Measurements from ENCODE around the gene ASTN2. TPM values are rescaled to one million over a fixed set of nuclear protein-coding genes. Genes with fewer than 3 reads are reported as not detected.
"Not testable (repeated sequence)": the region's sequence is repeated elsewhere in the genome, so short reads cannot be mapped to it uniquely, and the experiment has no call there.

The ASTN2 gene
- total RNA-seq, 2 donors from 2014 or later = 3.7 to 4.8 TPM

DNA sequence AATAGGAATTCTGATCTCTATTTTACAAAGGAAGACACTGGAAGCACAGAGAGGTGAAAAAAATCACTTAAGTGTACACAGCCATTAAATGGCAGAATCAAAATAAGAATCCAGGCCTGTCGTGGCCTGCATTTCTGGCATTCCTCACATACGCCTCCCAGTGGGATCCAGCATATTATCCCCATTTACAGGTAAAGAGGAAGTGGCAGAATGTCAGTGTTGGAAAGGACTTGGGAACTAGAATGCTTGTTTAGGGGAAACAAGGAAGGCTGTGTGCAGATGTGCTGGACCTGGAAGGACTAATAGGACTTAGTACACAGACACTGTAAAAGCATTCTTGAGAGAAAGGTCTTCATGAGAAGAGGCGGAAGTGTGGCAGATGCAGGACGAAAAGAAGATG is 486.0 kb downstream of the ASTN2 start:
- DNase-seq (no peak), ATAC-seq (no peak)
- Mint-ChIP-seq H3K27ac (no peak overlapping the region), H3K4me1 (no peaks in the 10 kb centered on the region), H3K36me3 (ENCODE audit: low read depth) (no peaks in the 10 kb centered on the region), H3K4me3 (no peak overlapping the region), H3K27me3 (no peaks in the 10 kb centered on the region)
- no peaks in the 10 kb centered on the region for H3K9me3 ChIP-seq (ENCODE audit: control insufficient read depth, low read length, poor library complexity, severe bottlenecking)

- H3K4me1 Mint-ChIP-seq = no peaks in the 10 kb centered on the region
- H3K36me3 Mint-ChIP-seq (ENCODE audit: low read depth) = no peaks in the 10 kb centered on the region
- no peak overlapping the region for H3K4me3 Mint-ChIP-seq
- DNase-seq = no peak
- no peaks in the 10 kb centered on the region for H3K9me3 ChIP-seq (ENCODE audit: control insufficient read depth, low read length, poor library complexity, severe bottlenecking)
- no peak for ATAC-seq
- H3K27ac Mint-ChIP-seq = no peak overlapping the region
- H3K27me3 Mint-ChIP-seq = no peaks in the 10 kb centered on the region
Measured at GRCh38 chr9:116928289-116928688, 486.6 kb downstream of the ASTN2 start.

GRCh38 chr9:116927726-116928125 is 487.1 kb downstream of the ASTN2 start:
- DNase-seq (no peak), ATAC-seq (no peak)
- Mint-ChIP-seq H3K4me3 (no peak overlapping the region), H3K4me1 (no peaks in the 10 kb centered on the region), H3K36me3 (ENCODE audit: low read depth) (no peaks in the 10 kb centered on the region), H3K27me3 (no peaks in the 10 kb centered on the region), H3K27ac (no peak overlapping the region)
- H3K9me3 ChIP-seq (ENCODE audit: control insufficient read depth, low read length, poor library complexity, severe bottlenecking) = no peaks in the 10 kb centered on the region

DNA sequence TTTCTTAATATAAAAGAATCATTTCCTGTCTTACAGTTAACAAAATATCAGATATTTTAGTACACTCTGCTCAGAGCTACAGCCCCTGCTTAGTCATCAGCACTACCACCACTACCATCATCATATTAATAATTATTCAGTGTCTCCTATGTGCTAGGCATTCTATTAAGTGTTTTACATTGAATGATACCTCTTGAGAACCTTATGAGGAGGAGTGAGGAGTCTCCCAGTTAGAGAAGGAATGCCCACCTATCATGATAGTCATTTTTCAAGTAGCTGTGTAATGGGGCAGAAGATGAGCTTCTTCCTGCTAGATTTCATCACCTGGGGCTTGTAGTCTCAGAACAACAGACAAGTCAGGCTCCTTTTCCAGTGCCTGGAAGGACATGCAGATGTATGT is 489.7 kb downstream of the ASTN2 start:
- Mint-ChIP-seq H3K4me3 (no peak overlapping the region), H3K27me3 (no peaks in the 10 kb centered on the region), H3K36me3 (ENCODE audit: low read depth) (no peaks in the 10 kb centered on the region), H3K27ac (no peak overlapping the region), H3K4me1 (no peaks in the 10 kb centered on the region)
- DNase-seq (no peak), ATAC-seq (no peak)
- no peaks in the 10 kb centered on the region for H3K9me3 ChIP-seq (ENCODE audit: control insufficient read depth, low read length, poor library complexity, severe bottlenecking)

GRCh38 chr9:116924462-116925110 is 490.3 kb downstream of the ASTN2 start:
- H3K27ac Mint-ChIP-seq = no peak overlapping the region
- H3K27me3 Mint-ChIP-seq = no peaks in the 10 kb centered on the region
- H3K9me3 ChIP-seq (ENCODE audit: control insufficient read depth, low read length, poor library complexity, severe bottlenecking) = no peaks in the 10 kb centered on the region
- ATAC-seq (no peak), DNase-seq (no peak)
- H3K4me3 Mint-ChIP-seq = no peak overlapping the region
- no peaks in the 10 kb centered on the region for H3K36me3 Mint-ChIP-seq (ENCODE audit: low read depth)
- no peaks in the 10 kb centered on the region for H3K4me1 Mint-ChIP-seq

DNA sequence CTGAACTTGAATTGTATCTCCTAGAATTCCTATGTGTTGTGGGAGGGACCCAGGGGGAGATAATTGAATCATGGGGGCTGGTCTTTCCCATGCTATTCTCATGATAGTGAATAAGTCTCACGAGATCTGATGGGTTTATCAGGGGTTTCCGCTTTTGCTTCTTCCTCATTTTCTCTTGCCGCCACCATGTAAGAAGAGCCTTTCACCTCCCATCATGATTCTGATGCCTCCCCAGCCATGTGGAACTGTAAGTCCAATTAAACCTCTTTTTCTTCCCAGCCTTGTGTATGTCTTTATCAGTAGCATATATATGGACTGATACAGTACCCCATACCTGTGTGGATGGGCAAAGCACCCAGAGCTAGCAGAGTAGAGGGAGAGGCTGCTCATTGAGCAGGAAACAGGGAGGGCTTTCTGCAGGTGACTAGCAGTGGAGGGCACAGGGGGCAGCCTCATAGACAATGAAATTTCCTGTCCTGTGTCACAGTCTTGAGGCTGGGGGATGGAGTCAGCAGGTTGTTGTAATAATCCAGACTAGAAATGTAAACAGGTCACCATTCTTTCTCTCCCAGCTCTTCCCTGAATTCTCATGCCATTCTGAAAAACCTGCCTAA is 496.9 kb downstream of the ASTN2 start:
- not testable (repeated sequence) for H3K36me3 Mint-ChIP-seq (ENCODE audit: low read depth); H3K4me1 Mint-ChIP-seq; DNase-seq; ATAC-seq; H3K4me3 Mint-ChIP-seq; H3K27me3 Mint-ChIP-seq; H3K27ac Mint-ChIP-seq; H3K9me3 ChIP-seq (ENCODE audit: control insufficient read depth, low read length, poor library complexity, severe bottlenecking)

- ATAC-seq (no peak), DNase-seq (no peak)
- peaks cover 8% of the 10 kb centered on the region for H3K27me3 Mint-ChIP-seq
- H3K9me3 ChIP-seq (ENCODE audit: control insufficient read depth, low read length, poor library complexity, severe bottlenecking) = no peaks in the 10 kb centered on the region
- H3K36me3 Mint-ChIP-seq (ENCODE audit: low read depth) = no peaks in the 10 kb centered on the region
- H3K4me1 Mint-ChIP-seq = no peaks in the 10 kb centered on the region
- H3K4me3 Mint-ChIP-seq = no peak overlapping the region
- H3K27ac Mint-ChIP-seq = no peak overlapping the region
Measured at GRCh38 chr9:116913536-116913935, 501.3 kb downstream of the ASTN2 start.

DNA sequence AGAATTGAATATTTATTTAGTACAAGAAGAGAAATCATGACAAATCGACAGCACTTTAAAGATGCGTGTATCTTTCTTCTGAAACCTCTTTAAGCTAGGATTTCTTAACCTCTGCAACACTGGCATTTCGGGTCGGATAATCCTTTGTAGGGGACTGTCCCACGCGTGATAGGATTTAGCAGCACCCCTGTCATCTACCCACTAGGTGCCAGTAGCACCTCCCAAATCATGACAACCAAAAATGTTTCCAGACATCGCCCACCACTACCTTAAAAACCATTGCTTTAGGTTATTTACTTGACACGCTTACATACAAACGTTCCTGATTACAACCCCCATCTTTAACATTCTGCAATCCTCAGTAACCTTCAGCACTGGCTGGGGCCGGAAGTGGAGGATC is 504.7 kb downstream of the ASTN2 start:
- H3K27me3 Mint-ChIP-seq = no peaks in the 10 kb centered on the region
- H3K27ac Mint-ChIP-seq = no peak overlapping the region
- no peaks in the 10 kb centered on the region for H3K9me3 ChIP-seq (ENCODE audit: control insufficient read depth, low read length, poor library complexity, severe bottlenecking)
- H3K4me3 Mint-ChIP-seq = no peak overlapping the region
- no peaks in the 10 kb centered on the region for H3K4me1 Mint-ChIP-seq
- no peaks in the 10 kb centered on the region for H3K36me3 Mint-ChIP-seq (ENCODE audit: low read depth)
- no peak for ATAC-seq
- DNase-seq = no peak

GRCh38 chr9:116907989-116908388 is 506.9 kb downstream of the ASTN2 start:
- Mint-ChIP-seq H3K27me3 (no peaks in the 10 kb centered on the region), H3K36me3 (ENCODE audit: low read depth) (no peaks in the 10 kb centered on the region), H3K4me1 (no peaks in the 10 kb centered on the region), H3K27ac (no peak overlapping the region), H3K4me3 (no peak overlapping the region)
- H3K9me3 ChIP-seq (ENCODE audit: control insufficient read depth, low read length, poor library complexity, severe bottlenecking) = no peaks in the 10 kb centered on the region
- no peak for ATAC-seq
- no peak for DNase-seq

DNA sequence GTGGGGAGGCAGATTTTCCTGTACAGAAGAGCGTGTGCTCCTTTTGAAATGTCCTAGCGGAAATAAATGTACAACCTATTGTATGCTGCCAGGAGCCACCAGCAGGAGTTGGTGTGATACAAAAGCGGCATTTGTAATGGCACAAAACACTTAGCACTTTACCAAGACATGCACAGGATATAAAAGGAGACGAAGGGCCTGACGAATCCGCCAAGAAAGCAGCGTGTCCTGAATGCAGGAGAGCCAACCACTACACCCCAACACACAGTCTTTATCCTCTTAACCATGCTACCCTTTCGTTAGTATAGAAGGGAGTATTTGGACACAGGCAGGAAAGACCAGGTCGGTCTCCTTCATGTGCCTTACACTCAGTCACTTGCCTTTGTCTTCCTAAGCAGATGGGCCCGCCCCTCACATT is 509.7 kb downstream of the ASTN2 start:
- ATAC-seq (no peak), DNase-seq (no peak)
- no peaks in the 10 kb centered on the region for H3K27me3 Mint-ChIP-seq
- H3K4me3 Mint-ChIP-seq = no peak overlapping the region
- H3K36me3 Mint-ChIP-seq (ENCODE audit: low read depth) = no peaks in the 10 kb centered on the region
- no peaks in the 10 kb centered on the region for H3K9me3 ChIP-seq (ENCODE audit: control insufficient read depth, low read length, poor library complexity, severe bottlenecking)
- H3K4me1 Mint-ChIP-seq = no peaks in the 10 kb centered on the region
- H3K27ac Mint-ChIP-seq = no peak overlapping the region

DNA sequence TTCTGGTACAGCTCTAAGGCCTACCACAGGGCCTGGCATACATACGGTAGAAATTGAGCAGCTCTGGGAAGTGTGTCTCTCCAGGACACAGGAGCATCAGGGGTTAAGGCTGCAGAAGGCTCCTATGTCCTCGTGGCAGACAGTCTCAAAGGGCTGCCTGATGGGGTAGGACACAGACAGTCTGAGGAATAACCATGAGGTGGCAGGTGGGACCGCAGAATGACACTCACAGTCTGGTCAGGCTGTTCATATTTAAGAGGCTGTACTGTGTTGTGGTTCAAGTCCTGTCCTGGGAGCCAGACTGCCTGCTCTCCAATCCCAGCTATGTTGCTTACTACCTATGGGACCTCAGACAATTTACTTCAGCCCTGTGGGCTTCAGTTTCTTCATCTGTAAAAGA is 510.7 kb downstream of the ASTN2 start:
- DNase-seq (no peak), ATAC-seq (no peak)
- no peak overlapping the region for H3K4me3 Mint-ChIP-seq
- no peak overlapping the region for H3K27ac Mint-ChIP-seq
- no peaks in the 10 kb centered on the region for H3K4me1 Mint-ChIP-seq
- no peaks in the 10 kb centered on the region for H3K27me3 Mint-ChIP-seq
- H3K36me3 Mint-ChIP-seq (ENCODE audit: low read depth) = no peaks in the 10 kb centered on the region
- H3K9me3 ChIP-seq (ENCODE audit: control insufficient read depth, low read length, poor library complexity, severe bottlenecking) = no peaks in the 10 kb centered on the region

GRCh38 chr9:116901260-116901659 is 513.6 kb downstream of the ASTN2 start:
- no peaks in the 10 kb centered on the region for H3K27me3 Mint-ChIP-seq
- H3K36me3 Mint-ChIP-seq (ENCODE audit: low read depth) = no peaks in the 10 kb centered on the region
- no peaks in the 10 kb centered on the region for H3K4me1 Mint-ChIP-seq
- no peak overlapping the region for H3K4me3 Mint-ChIP-seq
- H3K9me3 ChIP-seq (ENCODE audit: control insufficient read depth, low read length, poor library complexity, severe bottlenecking) = no peaks in the 10 kb centered on the region
- DNase-seq (no peak), ATAC-seq (no peak)
- no peak overlapping the region for H3K27ac Mint-ChIP-seq

DNA sequence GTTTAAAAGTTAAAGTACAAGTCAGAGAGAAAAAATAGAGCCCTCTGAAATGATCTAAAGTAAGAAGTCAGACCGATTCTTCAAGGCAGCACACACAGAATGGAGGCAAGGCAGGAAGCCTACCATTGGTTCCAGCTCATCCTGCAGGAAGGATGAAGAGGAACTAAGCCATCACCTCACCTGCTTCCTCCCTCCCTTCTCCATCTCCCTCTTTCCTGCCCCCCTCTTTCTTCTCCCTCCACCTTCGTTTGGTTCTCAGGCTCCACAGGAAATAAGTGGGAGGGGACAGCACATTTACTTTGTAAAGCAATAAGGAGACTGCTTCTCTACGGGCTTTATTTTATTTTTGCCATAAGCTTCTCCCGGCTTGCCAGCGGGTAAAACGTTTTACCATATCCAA is 514.3 kb downstream of the ASTN2 start:
- Mint-ChIP-seq H3K4me3 (no peak overlapping the region), H3K27ac (no peak overlapping the region), H3K4me1 (no peaks in the 10 kb centered on the region), H3K27me3 (no peaks in the 10 kb centered on the region), H3K36me3 (ENCODE audit: low read depth) (no peaks in the 10 kb centered on the region)
- ATAC-seq (no peak), DNase-seq (no peak)
- H3K9me3 ChIP-seq (ENCODE audit: control insufficient read depth, low read length, poor library complexity, severe bottlenecking) = no peaks in the 10 kb centered on the region

DNA sequence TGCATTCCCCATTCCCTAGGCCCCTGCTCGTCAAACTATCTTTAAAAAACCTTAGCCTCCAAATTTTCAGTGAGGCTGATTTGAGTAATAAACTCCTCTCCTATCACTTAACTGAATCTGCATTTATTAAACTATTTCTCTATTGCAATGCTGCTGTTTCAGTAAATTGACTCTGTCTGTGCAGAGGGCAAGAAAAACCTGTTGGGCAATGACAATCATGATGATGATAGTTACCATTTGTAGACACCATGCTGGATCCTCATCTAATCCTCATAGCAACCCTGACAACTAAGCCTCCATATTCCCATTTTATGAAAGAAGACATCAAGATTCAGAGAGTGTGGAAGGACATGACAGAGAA is 514.9 kb downstream of the ASTN2 start:
- H3K27me3 Mint-ChIP-seq = no peaks in the 10 kb centered on the region
- no peak for ATAC-seq
- no peak overlapping the region for H3K4me3 Mint-ChIP-seq
- H3K27ac Mint-ChIP-seq = no peak overlapping the region
- no peak for DNase-seq
- no peaks in the 10 kb centered on the region for H3K4me1 Mint-ChIP-seq
- H3K36me3 Mint-ChIP-seq (ENCODE audit: low read depth) = no peaks in the 10 kb centered on the region
- no peaks in the 10 kb centered on the region for H3K9me3 ChIP-seq (ENCODE audit: control insufficient read depth, low read length, poor library complexity, severe bottlenecking)
